A673 (cell line): Measurements from ENCODE around the gene TOLLIP.

ENCODE experiments used
- CTCF ChIP-seq: fragments of 300-800, 200-600 bp; sonication (generic); conservative IDR thresholded peaks from 2 replicates; pipeline ENCODE4 v1.5.1; 2017; ENCODE audit warnings: low read depth, mild to moderate bottlenecking, antibody characterized with exemption, low read length, moderate library complexity, mixed read lengths
- EZH2 ChIP-seq: fragments of 200-600 bp; sonication (generic); IDR thresholded peaks from 2 replicates; pipeline ENCODE4 v1.6.1; 2017; ENCODE audit warnings: borderline replicate concordance, low read depth, mild to moderate bottlenecking, mixed read lengths, antibody characterized with exemption, low read length; ENCODE audit not compliant: poor library complexity, severe bottlenecking

DNA sequence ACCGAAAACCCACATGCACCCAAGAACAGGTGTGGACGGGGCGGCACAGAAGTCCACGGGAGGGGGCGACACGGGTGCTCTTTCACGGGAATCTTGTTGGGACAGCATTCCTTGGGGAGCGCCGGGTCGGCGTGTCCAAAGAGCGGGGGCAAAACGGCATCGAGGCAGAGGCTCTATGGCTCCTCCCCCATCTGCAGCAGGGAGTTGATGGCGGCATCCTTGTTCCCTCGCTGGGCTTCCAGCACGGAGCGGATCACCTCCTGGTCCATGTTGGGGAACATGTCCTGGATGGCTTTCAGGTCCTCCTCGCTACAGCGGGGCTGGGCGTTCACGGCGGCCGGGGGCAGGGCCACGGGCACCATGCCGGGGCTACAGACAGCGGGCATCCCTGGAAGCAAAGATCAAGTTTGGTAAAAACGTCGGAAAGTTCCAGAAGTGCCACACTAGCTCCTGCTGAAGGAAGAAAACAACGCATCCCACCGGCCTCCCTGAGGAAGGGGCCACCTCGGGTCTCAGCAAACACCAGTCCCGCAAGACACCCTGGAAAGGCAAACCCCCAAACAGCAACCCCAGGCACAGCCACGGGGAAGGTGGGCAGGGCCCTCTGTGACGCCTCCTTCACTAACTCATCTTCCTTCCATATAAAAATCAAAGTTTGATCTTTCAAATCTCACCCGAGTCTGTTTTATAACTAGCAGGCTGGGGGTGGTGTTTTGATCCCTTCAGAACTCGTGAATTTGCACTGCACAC, 32.4 kb downstream of the TOLLIP start:
- TF ChIP-seq CTCF (no peak), EZH2 (no peak)
